Fibroblast of pulmonary artery (primary cell): ENCODE results near the gene ASPN.

Experiments used
- DNase-seq: peaks from one replicate; pipeline ENCODE4 v3.0.0-alpha.2; 2010; ENCODE audit warnings: low read depth
- H3K4me3 ChIP-seq: replicated peaks from 2 replicates; pipeline ENCODE4 v1.5.1; 2011; ENCODE audit warnings: low read depth, mild to moderate bottlenecking, control low read depth, low read length, moderate library complexity
- TF ChIP-seq, protein P1 (sequence below): IDR thresholded peaks from 2 replicates; pipeline ENCODE4 v1.5.1; 2011; ENCODE audit warnings: mild to moderate bottlenecking, control low read depth, low read length, inconsistent platforms; ENCODE audit errors: missing control alignments

Gene ASPN

DNA sequence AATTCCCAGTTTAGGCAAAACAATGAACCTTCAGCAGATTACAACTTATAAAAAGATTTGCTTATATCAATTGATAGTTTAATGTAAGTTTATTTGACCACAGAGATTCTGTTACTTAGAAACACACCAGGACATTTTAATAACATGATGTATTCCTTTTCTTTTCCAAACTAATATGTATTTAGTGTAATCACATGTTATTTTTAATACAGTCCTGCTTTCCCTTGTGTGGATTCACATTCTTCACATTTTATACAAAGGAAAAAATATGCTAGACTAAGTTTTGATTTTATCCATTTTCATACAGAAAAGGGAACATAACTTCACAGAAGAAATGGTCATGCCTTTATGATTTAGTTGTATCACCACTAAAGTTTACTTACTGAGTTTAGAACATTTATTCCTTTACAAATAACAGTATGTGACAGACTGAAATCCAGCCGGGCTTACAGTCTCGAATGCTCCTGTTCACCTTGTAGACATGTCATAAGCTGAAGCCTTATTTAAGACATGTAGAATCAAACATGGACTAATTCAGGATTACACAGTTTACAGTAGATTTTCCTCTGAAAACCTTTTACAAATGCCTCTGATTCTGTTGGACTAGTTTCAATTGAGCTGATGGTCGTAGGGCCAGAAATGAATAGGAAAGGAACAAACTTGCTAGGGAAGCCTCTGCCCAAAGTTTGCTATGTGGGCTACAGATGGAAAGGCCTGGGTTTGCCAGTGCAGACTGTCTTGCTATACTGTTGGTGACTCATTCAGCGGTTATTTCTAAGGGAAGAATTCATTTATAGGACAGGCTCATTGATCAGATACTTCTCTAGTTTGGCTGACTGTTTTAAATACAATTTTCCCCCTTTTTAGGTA, 6.6 kb upstream of the ASPN start:
- DNase-seq, result no peak
- no peak overlapping the region for H3K4me3 ChIP-seq
- TF ChIP-seq, protein P1, sequence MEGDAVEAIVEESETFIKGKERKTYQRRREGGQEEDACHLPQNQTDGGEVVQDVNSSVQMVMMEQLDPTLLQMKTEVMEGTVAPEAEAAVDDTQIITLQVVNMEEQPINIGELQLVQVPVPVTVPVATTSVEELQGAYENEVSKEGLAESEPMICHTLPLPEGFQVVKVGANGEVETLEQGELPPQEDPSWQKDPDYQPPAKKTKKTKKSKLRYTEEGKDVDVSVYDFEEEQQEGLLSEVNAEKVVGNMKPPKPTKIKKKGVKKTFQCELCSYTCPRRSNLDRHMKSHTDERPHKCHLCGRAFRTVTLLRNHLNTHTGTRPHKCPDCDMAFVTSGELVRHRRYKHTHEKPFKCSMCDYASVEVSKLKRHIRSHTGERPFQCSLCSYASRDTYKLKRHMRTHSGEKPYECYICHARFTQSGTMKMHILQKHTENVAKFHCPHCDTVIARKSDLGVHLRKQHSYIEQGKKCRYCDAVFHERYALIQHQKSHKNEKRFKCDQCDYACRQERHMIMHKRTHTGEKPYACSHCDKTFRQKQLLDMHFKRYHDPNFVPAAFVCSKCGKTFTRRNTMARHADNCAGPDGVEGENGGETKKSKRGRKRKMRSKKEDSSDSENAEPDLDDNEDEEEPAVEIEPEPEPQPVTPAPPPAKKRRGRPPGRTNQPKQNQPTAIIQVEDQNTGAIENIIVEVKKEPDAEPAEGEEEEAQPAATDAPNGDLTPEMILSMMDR, result no peak

DNA sequence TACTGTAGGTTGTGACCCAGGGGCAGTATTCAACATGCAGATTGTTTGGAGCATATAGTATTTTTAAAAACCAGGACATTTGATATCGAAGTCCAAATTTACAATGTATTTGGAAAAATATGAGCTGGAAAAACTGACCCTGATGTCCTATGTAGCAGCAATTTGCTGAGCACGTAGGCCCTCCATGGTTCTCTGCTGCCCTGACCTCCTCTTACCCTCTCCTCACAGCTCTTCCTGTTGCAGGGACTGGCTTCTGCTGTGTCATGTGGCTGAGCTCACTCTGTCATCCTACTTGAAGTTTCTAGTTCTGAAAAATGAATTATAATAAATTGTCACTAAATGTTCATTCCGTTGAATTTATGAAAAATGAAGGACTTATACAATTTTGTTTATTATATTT, 4.1 kb upstream of the ASPN start:
- DNase-seq, result no peak
- TF ChIP-seq, protein P1, result no peak
- no peak overlapping the region for H3K4me3 ChIP-seq

DNA sequence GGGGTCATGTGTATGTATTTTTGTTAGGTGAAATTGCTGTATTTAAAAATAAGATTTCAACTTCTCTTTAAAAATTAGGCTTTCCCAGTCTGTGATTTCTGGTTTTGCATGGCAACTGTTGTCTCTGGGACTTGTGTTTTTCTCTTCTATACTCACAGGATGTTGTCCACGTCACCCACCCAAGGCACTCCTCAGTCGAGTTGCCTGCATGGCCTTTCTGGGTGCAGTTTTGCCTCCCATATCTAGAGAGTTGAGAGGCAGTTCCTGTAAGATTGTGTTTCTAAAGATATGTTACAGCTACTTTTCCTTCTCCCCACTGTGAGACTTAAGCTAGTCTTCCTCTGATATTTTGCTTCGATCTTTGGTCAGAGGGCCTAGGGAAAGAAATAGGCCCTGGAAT, 2.3 kb upstream of the ASPN start:
- H3K4me3 ChIP-seq, result no peak overlapping the region
- TF ChIP-seq, protein P1, result no peak
- no peak for DNase-seq

DNA sequence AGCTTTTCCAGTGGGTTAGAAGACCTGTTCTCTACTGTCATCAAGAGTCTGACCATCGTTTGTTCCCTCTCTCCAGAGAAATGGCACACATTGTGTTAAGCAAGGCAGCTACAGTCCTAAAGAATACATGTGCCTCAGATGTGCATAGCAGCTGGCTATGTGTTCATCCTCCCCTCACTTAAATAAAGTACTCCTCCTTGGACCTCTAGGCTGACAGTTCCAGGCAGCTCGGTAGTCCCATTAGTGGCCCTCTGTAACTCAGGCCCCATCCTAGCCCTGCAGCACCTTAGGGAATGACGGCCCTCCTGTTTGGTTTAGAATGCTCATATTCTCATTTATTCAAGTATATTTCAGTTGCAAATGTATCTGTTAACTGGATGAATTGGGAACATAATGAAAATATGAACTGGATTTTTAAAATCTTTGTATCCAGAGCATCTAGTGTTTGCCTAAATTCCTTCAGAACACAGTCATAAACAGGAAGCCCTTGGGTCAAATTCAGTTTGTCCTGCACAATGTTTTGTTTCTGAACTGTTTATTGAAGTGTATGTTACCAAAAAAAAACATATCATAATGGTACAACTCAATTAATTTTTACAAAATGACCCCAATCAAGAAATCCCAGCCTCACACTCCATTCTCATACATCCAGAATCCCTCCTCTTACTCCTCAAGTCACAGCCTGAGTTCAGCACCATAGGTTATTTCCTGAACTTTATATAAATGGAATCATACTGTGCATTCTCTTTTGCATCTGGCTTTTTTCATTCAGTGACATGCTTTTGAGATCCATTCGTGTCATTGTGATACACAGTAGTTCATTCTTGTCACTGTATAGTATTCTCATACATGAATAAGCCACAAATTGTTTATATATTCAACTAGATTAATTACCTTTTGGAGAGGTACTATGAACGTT, 1.6 kb upstream of the ASPN start:
- TF ChIP-seq, protein P1, result no peak
- H3K4me3 ChIP-seq, result no peak overlapping the region
- peak; percentile 50 for DNase-seq

DNA sequence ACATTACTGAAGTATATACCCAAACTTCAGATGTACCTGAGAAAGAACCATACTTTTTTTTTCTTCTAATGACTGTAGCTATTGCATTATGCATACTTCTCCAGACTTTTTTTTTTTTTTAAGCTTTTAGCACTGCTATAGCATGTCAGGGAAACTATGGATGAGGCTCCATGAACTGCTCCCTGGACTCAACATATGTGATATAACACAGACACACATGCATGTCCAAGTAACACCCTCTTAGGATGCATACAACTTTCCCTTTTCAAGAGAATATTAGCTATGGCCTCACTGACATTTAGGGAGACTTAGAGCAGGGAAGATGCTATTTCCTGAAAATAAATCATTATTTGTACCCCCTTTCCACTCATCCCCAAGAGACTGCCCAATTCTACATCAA, 499 bp upstream of the ASPN start:
- no peak overlapping the region for H3K4me3 ChIP-seq
- TF ChIP-seq, protein P1, result no peak
- no peak for DNase-seq

DNA sequence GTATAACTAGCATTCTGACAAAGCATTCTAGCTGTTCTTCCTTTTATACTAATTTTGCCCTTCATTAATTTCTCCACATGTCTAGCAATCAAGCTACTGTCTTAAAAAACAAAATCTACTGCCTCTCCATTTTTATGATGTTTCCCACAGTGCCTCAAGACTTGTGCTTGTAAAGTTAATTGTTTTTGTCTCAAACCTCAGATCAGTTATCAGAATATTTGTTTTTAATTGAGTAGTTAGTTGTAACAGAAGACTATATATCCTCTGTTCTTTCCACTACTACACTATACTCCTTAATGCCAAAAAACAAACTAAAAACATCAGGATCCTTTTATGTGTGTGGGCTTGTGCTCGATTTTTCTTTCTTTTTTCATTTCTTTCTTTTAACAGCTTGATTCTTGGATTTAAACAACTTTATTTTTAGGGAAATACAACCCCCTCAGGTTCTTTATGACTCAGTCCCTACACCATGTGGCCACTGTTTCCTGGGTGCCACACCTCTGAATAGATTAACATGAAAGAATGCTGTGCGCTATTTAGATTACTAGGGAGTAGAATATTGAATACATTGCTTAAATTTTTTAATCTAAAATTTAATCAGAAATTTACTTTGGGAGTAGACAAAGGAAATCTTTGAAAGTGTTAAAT, 1.2 kb downstream of the ASPN start:
- no peak overlapping the region for H3K4me3 ChIP-seq
- TF ChIP-seq, protein P1, result no peak
- no peak for DNase-seq
